Stimulated activated CD8-positive, alpha-beta memory T cell treated with anti-CD3 and anti-CD28 coated beads, Interleukin-7, amount 100 ng/mL, for 48 hours (primary cell): ENCODE data around the gene OR52W1.
"Not testable (repeated sequence)": the region's sequence is repeated elsewhere in the genome, so short reads cannot be mapped to it uniquely, and the experiment has no call there.

Source experiments
- DNase-seq, 2 donors: peaks; one replicate each; pipeline ENCODE4 v3.0.0-alpha.2; 2020; ENCODE audit warnings: low read depth in 1 of 2; ENCODE audit errors: extremely low read depth in 1 of 2

OR52W1 gene

DNA sequence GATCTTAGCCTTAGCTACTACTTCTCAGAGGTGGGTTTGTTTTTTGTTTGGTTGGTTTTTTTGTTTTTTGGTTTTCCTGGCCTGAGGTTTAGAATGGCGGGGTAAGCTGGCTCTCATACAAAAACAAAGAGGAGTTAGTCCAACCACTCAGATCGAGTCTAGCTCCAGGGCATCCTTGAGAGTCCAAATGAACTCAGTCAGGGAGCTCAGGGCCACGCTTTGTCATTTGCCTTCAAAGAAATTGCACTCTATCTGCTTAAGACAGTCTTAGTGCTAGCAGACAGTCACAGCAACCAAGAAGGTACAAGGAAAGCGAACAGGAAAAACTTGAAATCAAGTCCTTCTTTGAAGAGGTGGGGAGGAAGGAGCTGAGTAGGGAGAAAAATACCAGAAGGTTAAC, 17.5 kb downstream of the OR52W1 start:
- no peak for DNase-seq

DNA sequence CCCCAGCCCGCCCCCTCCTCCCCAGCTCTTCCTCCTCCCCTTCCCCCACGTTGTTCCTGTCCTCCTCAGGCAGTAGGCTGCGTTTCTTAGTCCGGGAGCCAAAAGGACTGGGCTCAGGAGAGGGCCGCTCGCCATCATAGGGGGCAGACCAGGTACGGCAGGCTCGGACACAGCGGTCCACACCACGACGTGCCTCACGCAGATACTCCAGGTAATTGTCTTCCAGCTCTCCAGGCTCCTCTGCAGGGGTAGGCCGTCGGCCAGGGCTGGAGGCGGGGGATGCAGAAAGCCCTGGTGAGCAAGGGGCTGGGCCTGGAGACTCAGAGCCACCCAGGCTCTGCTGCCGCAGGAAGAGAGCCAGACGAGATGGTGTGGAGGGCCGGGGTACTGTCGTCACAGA, 18.7 kb downstream of the OR52W1 start:
- DNase-seq, result no peak

DNA sequence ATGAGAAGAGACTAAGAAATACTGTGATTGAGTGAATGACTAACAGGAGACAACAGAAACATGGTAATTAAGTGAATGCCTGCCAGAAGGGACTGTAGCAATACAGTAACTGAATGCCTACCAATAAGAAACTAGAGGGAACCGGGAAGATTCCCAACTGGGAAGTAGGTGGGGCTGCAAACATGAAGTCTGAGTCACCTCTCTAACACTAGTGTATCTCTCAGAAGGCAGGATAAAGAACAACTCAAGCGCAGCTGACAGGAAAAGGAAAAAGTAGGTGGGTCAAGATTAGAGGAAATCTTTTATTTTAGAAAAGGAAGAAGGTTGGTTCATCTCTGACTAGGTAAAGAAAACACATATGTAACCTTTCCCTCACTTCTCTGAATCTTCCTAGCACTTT, 20.3 kb downstream of the OR52W1 start:
- DNase-seq, result no peak

DNA sequence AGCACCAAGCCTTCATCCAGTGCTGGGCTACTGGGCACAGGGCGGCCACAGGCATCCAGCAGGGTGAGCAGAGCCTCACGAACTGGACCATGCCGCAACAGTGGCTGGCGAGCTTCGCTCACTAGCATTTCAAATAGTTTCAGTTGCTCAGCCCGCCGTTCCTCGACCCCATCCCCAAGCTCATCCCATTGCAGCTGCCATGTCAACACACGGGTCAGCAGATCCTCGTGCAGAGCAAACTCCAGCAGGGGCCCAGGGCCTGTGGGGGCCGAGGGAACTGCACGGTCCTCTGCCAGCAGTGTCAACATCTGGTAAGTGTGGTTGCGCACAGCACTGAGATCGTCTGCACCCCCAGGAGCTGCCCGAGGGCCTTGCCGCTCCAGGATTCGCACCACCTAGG, 24.8 kb downstream of the OR52W1 start:
- DNase-seq, result no peak

DNA sequence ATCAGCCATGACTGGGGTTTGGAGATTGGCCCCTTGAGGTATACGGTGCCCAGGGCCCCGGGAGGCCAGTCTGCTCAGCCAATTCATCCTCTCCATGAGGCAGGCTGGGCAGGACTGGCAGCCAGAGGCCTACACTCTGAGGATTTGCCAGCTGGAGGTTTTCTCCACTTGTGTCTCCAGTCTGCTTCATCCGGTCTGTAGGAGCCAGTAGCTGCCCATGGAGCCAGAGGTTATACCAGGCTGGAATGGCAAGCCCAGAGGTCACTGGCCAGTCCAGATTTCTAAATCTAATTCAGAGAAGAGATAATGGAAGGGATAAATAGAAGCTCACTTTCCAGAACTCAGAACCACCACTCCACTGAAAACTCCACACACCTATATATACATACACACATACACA, 25.4 kb downstream of the OR52W1 start:
- no peak for DNase-seq

DNA sequence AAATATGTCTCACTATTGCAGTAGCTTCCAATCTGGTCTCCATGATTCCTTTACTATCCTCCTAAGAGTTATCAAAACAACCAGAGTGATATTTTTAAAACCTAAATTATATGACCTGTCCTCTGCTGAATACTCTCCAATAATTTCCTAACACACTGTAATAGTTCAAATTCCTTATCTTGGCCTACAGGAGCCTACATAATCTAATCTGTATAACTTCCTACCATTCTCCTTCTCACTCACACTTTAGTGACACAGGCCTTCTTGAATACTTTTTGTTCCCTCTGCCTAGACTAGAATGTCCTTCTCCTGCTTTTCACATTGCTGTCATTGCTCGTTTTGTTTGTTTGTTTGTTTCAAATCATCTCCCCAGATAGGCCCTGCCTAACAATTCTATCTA, 26.0 kb downstream of the OR52W1 start:
- DNase-seq, result no peak

DNA sequence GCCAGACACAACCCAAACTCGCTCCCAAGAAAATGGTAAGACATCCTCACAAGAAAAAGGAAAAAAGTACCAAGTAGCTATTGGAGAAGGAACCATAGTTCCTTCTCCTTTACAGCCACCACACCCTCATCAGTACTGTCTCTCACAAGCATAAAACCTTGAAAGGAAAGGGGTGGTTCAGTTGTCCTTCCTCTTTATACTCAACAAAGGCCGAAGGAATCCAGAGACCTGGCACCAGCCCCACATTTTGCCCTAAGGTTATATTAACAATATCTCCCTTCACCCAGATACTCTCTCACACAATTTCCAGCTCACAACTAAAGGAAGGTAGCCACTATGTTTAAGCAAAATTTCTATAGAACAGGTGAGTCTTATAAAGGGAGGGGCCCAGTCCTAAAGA, 26.9 kb downstream of the OR52W1 start:
- no peak for DNase-seq

DNA sequence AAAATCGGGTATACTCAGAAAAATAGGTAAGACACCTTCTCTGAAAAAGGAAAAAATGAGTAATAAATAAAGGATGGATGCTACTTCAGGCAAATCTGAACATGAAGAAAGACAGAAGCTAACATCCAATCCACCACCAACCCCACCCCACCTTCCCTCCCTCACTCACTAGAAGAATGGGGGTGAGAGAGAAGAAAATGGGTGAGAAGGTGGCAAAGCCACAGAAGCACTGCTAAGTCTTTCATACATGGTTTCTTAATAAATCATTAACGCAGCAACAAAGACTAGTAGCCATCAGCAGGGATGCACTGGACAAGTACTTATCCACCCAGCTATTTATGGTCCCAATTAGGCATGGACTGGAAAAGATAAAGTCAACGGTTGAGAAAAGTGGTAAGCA, 29.5 kb downstream of the OR52W1 start:
- no peak for DNase-seq

DNA sequence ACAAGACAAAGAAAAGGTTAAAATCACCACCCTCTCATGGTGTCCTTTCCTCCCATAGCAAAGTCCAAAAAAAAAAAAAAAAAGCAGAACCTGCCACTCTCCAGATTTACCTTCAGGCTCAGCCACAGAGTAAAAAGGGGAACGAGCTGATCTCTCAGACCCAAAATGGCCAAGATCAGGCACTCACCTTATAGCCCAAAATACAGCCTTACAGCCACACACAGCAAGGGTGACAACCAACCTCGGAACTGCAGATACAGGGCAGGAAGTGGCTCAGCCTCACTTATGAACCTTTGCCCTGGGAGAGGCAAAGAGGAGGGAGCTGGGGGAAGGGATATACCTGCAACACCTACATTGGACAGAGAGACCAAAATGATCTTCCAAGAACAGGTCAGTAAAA, 30.9 kb downstream of the OR52W1 start:
- DNase-seq, result no peak

DNA sequence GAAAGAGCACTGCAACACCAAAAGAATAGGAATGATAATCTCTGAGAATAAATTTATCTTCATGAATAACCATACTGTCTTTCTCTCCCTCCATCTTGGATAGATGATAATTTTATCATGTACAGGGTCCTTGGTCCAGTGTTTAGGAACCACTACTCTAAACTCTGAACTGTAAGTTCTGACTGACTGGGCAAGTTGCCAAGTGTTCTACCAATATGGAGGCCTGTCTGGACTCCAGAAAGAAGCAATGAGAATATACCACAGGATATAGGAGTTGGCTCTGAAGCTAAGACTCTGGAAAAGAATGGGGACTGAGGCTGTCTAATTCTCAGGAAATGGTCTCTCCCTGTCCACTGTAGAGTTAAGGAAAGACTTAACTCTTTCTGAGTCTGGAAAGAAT, 33.9 kb downstream of the OR52W1 start:
- no peak for DNase-seq

DNA sequence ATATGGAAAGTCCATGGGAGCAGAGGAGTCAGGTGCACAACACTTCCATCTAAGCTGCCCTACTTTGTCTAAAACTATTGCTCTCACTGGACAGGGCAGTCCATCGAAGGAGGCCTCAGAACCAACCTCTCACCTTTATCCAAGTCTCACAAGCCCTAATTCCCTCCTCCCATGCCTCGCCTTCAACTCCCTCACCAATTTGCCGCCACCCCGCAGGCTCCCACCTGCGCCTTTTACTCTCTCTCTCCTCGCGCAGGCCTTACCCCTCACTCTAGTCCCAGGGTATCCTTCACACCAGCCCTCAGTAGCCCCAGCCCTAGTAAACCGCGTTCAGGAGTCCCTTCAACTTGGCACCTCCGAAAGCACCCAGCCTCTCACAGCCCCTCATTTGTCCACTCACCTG, 35.0 kb downstream of the OR52W1 start:
- no peak for DNase-seq

DNA sequence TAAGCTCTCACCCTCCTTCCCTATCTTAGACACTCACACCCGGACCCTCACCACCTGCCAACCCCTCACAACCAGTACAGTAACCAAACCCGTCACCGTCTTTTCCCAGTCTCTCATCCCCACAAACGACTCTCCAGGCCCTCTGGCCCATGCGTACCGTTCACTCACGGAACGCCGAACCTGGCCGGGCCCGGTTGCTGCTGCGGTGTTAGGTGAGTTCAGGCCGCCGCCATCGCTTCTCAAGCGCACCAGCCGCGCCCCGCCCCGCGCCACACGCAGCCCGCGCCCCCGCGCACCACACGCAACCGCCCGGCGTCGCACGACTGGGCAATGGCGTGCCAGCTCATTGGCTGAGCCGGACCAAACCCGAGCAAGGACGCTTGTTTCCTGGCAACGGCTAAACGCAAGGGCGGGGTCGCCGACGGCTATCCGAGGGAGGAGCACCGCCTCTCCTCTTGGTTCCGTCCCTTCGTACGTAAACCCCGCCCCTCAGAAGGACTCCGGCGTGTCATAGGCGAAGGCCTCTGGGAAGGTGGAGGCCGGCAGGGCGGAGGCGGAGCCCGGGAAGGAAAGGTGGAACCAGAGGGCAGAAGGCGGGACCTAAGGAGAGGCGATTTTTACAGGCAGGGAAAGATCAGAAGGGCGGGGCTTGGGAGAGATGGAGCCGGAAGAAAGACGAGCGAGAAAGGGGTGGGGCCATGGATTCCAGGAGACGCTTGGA, 35.5 kb downstream of the OR52W1 start, which contains the start of gene FHIP1B:
Gene FHIP1B, minus strand, starts transcription at position 250 of the 721 bp plus-strand sequence. CDS start 10,120 bp downstream, outside the sequence.
- DNase-seq, result peak; percentile 99 to 100

DNA sequence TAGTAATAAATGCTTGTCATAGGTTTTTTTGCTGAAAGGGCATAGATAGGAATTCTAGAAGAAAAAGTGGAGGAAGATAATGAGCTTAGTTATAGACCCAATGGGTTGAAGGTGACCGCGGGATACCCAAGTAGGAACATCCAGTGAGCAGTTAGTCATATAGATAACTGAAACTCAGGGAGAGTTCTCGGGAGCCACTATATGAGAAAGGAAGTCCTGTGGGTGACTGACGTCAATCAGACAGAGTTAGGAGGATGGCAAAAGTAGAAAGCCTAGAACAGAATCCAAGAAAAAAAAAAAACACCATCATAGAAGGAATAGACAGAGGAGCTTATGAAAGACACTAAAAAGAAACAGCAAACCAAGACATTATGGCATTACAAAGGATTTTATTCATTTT, 38.2 kb downstream of the OR52W1 start:
- DNase-seq, result no peak

DNA sequence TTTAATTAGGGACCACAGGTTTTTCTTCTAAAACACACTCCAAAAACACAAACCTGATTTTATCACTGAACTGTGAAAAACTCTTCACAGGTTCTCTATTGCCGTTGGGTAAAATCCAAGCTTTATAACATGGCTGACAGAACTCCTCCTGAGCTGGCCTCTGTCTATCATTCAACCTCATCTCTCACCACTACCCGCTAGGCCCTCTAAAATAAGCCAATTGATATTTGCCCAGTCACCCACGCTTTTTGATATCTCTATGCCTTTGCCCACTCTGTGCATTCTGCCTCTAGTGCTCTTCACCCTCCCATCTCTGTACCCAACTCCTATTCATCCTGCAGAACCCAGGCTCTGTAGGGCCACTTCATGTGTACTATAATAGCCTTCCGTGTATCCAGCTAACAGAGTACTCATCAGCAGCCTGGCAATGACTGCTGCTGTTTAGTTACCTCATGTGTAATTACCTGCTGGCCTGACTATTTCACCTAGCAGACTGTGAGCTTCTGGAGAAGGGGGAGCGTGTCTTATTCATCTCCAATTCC, 38.8 kb downstream of the OR52W1 start:
- DNase-seq, result no peak

DNA sequence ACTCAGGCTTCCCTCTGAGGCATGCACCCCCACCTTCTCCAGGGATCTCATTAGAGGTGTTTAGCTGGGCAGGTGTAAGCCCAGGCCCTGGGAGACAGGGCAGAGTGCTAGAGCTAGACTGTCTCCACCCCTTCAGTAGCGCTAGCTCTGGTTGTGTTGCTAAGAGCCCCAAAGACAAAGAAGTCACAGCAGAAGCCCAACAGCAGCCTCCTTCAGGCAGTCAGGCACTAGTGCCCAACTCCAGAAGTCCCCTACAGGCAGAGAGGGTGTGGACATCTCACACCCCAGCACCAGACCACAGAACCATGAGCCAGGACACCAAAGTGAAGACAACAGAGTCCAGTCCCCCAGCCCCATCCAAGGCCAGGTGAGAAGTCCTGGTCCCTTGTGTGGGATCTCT, 39.9 kb downstream of the OR52W1 start, which contains the start of gene CNGA4:
Gene CNGA4, plus strand, starts transcription at position 188 of the 400 bp plus-strand sequence. Its CDS starts 118 bp downstream, at position 306.
- no peak for DNase-seq

DNA sequence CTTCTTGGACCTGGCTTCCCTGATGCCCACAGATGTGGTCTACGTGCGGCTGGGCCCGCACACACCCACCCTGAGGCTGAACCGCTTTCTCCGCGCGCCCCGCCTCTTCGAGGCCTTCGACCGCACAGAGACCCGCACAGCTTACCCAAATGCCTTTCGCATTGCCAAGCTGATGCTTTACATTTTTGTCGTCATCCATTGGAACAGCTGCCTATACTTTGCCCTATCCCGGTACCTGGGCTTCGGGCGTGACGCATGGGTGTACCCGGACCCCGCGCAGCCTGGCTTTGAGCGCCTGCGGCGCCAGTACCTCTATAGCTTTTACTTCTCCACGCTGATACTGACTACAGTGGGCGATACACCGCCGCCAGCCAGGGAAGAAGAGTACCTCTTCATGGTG, 41.1 kb downstream of the OR52W1 start:
- no peak for DNase-seq

DNA sequence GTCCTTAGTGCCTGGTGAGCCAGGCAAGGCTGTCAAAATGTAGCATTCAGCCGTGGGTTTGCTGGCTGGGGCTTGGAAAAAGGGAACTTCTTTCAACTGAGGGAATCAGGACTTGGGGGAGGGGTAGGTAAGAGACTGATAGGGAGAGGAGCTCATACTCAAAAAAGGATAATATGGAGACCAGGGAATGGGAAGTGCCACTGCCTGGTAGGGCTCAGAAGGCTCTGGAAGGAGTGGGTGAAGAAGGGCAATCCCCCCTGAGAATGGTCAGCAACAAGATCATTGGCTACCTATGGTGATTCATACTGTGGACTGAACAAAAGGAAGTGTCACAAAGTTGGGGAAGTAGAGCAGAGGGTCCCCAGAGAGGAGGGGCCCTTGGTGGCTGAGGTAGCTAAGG, 41.8 kb downstream of the OR52W1 start:
- no peak for DNase-seq

DNA sequence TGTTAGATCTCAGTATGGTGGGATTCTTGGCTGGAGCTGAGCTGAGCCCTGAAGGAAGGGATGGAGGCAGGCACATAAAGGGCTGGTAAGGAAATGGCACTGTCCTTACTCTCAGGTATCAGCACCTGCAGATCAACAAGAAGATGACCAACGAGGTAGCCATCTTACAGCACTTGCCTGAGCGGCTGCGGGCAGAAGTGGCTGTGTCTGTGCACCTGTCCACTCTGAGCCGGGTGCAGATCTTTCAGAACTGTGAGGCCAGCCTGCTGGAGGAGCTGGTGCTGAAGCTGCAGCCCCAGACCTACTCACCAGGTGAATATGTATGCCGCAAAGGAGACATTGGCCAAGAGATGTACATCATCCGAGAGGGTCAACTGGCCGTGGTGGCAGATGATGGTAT, 42.3 kb downstream of the OR52W1 start:
- no peak for DNase-seq

DNA sequence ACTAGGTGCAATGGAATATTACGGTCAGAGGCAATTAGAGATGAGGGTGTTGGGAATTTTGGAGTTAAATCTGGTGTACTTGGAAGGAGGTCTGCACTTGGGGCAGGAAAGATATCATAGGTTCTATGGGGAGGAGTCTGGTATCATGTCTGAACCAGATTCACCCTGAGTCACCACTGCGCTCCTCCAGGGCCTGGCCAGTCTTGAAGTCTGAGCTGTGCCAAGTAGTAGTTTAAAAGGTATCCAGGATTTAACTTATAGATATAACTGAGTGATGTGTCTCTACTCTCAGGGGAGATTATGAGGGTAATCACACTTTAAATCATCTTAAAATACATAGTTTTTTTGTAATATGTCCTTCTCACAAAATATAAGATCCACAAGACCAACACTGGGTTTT, 46.5 kb downstream of the OR52W1 start:
- DNase-seq, result no peak

DNA sequence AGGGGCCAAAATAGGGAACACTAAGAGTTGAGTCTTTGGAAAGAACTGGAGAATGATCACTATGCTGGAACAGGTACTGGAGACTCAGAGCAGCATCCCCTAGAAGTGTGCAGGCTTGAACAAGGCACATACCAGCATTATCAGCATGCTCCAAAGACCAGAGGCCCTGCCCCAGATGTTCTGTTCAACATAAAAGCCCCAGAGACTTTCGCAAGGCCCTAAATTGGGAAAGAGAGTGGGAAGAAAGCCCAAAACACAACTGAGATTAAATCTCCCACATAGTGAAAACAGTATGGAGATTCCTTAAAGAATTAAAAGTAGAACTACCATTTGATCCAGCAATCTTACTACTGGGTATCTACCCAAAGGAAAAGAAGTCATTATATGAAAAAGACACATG, 49.2 kb downstream of the OR52W1 start:
- no peak for DNase-seq

DNA sequence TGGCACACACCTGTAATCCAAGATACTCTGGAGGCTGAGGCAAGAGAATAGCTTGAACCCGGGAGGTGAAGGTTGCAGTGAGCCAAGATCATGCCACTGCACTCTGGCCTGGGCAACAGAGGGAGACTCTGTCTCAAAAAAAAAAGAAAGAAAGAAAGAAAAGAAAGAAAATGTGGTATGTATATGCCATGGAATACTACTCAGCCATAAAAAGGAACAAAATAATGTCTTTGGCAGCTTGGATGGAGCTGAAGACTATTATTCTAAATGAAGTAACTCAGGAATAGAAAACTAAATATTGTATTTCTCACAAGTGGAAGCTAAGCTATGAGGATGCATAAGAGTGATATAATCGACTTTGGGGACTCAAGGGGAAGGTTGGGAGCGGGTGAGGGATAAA, 49.9 kb downstream of the OR52W1 start:
- not testable (repeated sequence) for DNase-seq
